ENCODE measurements around the gene SPRR5. TPM values are rescaled to one million over a fixed set of nuclear protein-coding genes. Genes with fewer than 3 reads are reported as not detected.

The SPRR5 gene
- total RNA-seq, 1 donor from 2014 or later, result not detected

GRCh38 chr1:152941037-152941711, 5.8 kb upstream of the SPRR5 start:
- intact Hi-C loops (cut with DNase I), result no loop called here
- DNase-seq (ENCODE audit: low spot score), result no peak

DNA sequence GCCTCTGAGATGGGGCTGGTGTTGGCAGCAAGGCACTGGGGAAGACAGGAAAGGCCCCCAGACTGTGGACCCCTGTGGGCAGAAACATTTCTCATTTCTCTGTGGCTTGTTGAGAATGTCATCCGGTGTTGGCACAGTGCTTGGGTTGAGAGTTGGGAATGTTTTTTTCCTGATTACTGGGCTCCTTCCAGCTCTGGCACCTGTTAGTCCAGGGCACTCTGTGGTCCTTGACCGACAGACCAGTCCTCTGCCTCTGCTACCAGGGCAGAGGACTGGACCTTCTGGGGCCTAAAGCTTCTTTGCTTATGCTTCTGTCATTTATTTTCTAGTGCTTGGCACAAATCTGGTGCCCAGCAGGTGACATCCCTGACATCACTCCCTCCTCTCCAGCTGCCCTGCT, 4.8 kb upstream of the SPRR5 start:
- no peak for DNase-seq (ENCODE audit: low spot score)
- intact Hi-C loops (cut with DNase I), result no loop called here

DNA sequence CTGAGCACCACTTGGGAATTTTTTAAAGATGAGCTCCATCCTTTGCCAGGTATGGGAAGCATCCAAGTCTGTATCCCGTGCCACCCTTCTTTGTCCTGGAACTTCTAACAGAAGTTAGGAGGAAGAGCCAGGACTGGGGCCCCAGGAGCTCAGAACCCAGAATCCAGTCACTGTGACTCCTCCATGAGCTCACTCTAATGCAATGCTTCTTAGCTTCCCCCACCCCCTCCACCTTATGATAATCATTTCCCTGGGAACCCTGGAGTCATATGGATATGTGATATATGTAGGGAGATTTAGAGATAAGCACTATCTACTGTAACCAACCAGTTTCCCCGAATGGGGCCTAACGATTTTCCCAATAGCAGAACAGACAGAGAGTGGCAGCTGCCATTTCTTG, 758 bp upstream of the SPRR5 start:
- no peak for DNase-seq (ENCODE audit: low spot score)
- intact Hi-C loops (cut with DNase I), result no loop called here

DNA sequence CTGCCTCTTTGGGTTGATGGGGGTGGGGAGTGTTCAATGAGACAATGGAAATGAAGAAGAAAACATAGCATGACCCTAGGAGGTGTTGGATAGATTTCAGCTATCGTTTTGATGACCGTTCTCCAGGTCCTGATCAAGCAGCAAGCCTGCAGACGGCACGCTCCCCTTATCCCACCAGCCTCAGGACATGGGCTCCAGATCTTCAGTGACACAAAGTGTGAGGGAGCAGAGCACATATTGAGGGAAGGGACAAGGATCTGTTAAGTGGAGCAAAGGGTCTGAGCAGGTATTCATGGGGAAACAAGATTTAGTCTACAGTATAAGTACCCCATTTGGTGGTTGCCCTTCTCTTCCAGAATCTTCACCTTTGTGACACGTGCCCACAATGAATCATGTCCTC, 4.7 kb downstream of the SPRR5 start:
- no peak for DNase-seq (ENCODE audit: low spot score)
- intact Hi-C loops (cut with DNase I), result no loop called here

DNA sequence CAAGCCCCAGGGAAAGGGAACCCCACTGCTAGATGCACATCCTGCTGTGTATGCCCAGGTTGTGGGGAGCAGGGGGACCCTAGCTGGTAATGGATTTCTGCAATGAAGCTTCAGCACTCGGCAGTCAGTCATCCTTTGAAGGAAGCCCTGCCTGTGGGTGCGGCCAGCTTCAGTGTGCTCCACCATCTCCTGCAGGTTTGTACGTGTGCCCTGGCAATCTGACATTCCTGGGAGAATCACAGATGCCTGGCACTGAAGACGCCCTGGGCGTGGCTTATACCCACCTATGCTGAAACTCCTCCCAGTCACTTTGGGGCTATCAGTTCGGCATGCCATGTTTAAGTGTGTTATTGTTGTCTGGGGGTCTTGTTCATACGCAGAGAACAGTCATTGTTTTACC, 6.8 kb downstream of the SPRR5 start:
- intact Hi-C loops (cut with DNase I), result no loop called here
- no peak for DNase-seq (ENCODE audit: low spot score)

DNA sequence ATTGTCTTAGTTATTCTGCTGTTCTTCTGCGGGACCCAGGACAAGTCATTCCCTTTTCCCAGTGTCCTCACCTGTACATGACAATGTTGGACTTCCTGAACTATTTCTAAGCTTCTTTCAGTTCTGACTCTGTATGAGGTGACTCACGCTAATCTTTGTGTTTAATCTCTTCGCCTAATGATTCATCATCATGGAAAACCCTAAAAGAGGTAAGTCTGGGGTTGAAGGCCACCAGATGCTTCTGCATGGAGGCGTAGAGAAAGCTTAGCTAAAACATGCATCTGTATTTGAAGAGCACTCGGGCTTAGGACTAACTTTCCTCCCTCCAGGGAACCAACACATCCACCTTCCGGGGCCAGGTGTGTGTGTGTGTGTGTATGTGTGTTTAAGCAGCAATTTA, 7.4 kb downstream of the SPRR5 start:
- intact Hi-C loops (cut with DNase I), result no loop called here
- DNase-seq (ENCODE audit: low spot score), result no peak

DNA sequence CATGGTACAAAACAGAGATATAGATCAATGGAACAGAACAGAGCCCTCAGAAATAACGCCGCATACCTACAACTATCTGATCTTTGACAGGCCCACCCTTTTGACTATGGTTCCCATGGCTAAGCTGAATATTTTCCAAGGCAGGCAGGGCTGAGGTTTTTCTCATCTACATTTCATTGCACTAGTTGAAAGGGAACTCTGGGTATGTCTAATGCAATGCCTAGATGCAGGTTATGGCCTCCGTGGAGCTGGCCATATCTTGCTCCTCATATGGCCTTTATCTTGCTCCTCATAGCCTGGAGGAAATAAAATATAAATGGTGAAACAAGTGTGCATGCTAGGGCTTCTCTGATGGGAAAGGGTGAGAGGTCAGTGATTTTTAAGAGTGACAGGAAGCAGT, 10.6 kb downstream of the SPRR5 start:
- intact Hi-C loops (cut with DNase I), result no loop called here
- DNase-seq (ENCODE audit: low spot score), result no peak

DNA sequence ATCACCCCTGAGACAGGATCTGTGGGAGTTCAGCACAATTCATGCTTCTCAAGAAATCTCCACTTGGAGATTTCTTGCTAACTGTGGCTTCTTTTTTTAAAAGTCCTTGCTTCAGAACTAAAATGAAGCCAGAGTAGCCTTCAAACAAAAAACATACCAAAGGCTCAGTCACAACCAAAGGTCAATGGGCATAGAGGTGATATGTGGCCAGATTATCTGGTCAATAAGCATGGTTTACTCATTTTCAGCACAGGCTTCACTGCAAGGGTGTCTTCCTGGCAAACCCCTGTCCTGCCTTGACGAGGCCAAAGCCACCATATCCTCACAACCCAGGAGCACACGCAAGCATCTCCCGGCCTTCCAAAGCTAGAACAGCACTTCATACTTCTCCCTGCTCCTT, 12.3 kb downstream of the SPRR5 start:
- intact Hi-C loops (cut with DNase I), result no loop called here
- DNase-seq (ENCODE audit: low spot score), result no peak

DNA sequence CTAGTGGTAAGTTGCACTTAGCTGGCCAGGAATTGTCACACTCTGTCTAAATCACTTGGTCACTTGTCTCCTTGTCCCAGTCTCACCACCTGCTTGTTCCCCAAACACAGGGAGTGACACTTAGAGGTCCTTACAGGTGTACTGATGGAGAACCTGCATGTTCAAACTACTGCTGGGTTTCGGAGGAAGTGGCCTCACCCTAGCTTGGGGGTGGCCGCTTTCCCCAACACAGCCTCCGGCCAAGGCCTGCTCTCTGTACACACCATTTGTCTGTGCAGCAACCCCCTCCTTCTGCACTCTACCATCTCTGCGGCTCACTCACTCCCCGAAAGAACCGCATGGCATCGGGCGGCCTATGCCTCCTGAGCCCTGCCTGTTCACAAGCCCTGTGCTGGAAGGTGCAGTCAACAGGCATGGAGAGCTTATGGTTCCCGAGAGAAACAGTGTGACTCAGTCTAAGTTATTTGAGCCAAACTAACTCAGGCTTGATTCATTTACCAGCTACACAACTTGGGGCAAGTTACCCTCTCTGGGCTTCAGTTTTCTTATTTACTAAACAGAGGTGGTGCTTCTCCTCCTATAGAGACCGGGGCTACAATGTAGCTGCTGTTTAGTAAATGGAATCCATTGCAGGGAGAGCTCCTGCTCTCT, 12.9 kb downstream of the SPRR5 start:
- intact Hi-C loops (cut with DNase I), result no loop called here
- no peak for DNase-seq (ENCODE audit: low spot score)

DNA sequence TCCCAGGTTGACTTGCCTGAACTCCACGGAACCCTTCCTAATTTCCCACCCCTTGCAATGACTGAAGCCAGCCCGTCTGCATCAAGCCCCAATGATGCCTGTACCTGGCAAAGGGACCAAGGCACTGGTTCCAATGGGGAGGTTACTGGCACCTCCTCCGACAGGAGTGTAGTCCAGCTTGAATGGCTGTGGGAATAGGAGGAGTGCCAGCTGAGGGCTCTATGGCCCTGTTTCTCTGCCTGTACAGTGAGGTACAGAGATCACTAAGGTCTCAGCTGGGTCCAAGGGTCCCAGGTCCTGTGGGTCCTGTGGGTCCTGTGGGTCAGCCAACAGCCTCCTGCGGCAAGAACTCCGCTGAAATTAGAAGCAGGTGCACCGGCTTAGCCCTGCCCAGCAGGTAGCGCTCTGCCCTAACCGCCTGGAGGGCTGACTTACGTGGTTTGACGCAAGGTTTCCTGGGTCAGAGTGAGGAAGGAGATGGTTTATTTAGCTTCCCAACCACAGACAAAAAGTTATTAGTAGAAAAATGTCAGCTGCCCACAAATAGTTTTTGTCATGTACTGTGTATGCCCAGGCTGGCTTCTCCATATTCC, 13.5 kb downstream of the SPRR5 start:
- intact Hi-C loops (cut with DNase I), result no loop called here

DNA sequence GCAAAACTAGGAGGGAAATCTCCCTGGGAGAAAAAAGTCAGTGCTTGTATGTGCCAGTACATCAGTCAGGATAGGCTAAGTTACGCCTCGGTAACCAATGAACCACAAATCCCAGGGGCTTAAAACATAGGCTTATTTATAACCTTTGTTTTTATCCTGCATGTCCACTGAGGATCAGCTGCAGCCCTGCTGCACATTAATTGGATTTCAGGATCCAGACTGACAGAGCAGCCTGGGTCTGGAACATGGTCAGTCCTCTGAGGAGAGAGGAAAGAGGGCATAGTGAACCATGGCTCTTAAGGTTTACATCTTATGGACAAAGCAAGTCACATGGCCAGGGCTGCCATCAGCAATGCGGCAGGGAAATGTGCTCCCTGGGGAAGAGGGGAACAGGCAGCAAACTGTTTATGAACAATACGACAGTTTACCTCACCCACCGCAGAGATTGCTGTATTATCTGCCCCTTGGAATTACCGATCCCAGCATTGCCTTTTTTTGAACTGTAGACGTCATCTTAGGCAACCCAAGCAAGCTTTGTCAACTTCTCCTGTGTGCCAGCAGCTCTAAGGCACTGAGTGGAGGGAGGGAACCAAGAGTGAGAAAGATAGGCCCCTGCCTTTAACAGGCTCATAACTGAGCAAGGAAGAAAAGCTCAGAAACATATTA, 14.4 kb downstream of the SPRR5 start:
- intact Hi-C loops (cut with DNase I), result no loop called here

More for the DNA sequence above, 13.5 kb downstream of the SPRR5 start:
- DNase-seq (ENCODE audit: low spot score), result no peak

DNA sequence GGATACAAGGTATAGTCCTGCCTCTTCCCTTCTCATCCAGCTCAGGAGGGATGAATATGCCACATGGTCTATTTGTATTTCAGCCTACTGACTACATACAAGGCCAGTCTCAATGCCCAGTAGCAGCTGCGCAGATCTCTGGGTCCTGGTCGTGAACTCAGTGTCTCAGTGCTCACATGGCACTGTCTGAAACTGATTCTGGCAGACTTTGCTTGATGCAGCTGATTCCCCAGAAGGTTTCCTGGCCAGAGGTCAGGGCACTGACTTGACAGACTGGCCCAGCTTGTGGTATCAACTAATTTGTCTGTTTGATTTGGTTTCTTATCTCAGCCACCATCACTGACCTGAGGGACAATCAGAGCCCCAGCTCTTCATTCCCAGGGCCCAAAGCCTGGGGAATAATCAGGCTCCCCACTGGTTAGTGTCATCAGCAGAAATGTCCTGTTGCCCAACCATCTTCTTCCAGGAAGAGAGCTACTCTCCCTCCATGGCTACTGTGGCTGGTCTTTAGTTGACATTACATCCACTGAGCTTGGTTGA, 15.9 kb downstream of the SPRR5 start:
- intact Hi-C loops (cut with DNase I), result no loop called here
- DNase-seq (ENCODE audit: low spot score), result no peak

More for the DNA sequence above, 14.4 kb downstream of the SPRR5 start:
- no peak for DNase-seq (ENCODE audit: low spot score)

DNA sequence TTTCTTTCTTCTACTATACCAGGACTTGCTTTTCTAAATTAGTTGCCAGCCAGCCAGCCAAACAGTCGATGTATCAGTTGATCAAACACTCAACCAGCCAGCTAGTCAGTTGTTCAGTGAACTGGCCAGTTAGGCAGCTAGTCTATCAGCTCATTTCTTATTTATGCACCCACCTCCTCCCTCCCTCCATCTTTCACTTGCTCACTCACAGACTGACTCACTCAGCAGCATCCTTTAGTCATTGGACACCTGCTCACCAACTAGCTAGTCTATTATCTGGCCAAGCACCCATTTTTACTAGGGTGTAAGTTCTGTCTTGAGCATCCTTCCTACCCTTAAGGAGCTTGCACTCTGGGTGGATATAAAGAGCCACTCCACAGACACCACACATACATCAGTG, 17.5 kb downstream of the SPRR5 start:
- DNase-seq (ENCODE audit: low spot score), result no peak
- intact Hi-C loops (cut with DNase I), result no loop called here

GRCh38 chr1:152965853-152966252, 18.8 kb downstream of the SPRR5 start:
- DNase-seq (ENCODE audit: low spot score), result no peak
- intact Hi-C loops (cut with DNase I), result no loop called here

DNA sequence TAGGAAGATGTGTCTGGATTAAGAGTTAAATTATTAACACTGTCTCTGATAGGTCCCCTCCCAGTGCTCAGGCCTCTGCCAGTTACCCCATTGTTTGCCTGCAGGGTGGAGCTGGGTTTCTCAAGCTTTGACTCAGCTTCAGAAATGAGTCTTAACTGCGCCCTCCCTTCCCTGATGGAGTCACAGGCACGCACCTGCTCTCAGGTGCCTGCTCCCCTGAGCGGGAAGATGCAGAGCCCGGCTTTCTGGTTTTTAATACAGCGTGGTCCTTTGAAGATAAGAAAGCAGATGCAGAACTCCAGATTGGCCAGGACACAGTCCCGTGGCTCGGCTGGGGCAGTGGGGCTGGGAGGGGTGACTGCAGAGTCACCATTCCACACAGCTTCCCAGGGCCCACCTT, 20.2 kb downstream of the SPRR5 start:
- DNase-seq (ENCODE audit: low spot score), result no peak
- intact Hi-C loops (cut with DNase I), result no loop called here

GRCh38 chr1:152968248-152968647, 21.2 kb downstream of the SPRR5 start:
- intact Hi-C loops (cut with DNase I), result no loop called here
- no peak for DNase-seq (ENCODE audit: low spot score)

DNA sequence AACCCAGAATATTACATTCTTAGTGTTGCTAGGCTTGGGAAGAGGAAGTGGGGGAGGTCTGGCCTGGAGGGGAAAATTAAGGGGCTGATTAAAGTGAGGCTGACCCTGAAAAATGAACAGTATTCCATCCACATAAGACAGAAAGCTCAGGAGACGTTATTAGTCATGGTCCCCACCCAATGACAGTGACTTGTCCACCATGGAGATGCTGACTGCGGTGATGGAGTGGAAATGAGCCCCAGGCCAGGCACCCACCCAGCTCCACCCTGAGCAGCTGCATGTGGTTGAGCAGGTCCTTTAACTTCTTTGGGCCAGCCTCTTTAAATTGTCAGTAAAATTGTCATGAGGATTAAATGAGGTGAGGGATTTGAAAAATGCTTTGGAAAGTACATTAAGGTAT, 22.0 kb downstream of the SPRR5 start:
- no peak for DNase-seq (ENCODE audit: low spot score)
- intact Hi-C loops (cut with DNase I), result no loop called here

DNA sequence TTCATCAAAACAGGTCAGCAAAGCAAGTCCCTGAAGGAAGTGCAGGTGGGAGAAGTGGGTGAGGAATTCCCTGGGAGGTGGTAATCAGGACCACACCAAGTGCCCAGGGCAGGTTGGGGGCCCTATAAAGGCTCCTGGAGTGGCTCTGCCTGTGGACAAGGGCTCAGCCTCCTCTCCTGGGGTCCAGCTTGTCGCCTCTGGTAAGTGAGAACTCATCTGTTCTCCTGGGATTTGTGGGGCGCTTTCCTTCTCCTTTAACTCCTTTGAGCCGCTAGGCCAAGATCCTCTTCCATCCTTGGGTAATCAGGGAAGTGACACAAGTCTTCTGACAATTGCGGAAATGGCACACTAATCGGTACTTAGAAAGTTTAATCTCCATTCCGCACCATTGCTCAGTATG, 23.5 kb downstream of the SPRR5 start, which contains the start of gene SPRR4:
Gene SPRR4, plus strand, starts transcription at position 154 of the 400 bp plus-strand sequence. CDS start 1,243 bp downstream, outside the sequence.
- DNase-seq (ENCODE audit: low spot score), result no peak
- intact Hi-C loops (cut with DNase I), result no loop called here

DNA sequence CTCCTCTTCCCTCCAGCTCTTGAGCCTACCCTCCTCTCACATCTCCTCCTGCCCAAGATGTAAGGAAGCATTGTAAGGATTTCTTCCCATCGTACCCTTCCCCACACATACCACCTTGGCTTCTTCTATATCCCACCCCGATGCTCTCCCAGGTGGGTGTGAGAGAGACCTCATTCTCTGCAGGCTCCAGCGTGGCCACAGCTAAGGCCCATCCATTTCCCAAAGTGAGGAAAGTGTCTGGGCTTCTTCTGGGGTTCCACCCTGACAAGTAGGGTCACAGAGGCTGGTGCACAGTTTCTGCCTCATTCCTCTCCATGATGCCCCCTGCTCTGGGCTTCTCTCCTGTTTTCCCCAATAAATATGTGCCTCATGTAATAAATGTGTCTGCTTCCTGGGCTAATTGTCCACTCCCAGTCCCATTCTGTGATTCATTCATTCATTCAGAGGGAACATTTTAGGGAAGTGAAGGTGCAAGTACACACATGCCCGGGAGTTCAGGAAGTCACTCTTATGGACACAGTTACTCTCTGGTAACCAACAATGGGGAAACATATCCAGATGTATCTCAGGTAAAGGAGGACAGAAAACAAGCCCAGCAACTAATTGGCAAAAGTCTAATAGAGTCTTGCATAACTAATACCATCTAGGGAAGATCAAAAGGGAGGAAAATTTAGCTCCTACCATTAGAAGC, 25.3 kb downstream of the SPRR5 start:
- DNase-seq (ENCODE audit: low spot score), result no peak
- intact Hi-C loops (cut with DNase I), result no loop called here

GRCh38 chr1:152976688-152977087, 29.7 kb downstream of the SPRR5 start:
- intact Hi-C loops (cut with DNase I), result no loop called here
- no peak for DNase-seq (ENCODE audit: low spot score)
